K562 (cell line): ENCODE results near the gene HEATR1. TPM values are rescaled to one million over a fixed set of nuclear protein-coding genes. Genes with fewer than 3 reads are reported as not detected.

Experiments used
- ARID4B ChIP-seq: sonication (generic); formaldehyde crosslinking; IDR thresholded peaks from 2 replicates; pipeline ENCODE4 v1.8.0; 2022; ENCODE audit warnings: mild to moderate bottlenecking, missing genetic modification reagents
- CHD4 ChIP-seq: fragments of 200-600 bp; sonication (generic); IDR thresholded peaks from 3 replicates; pipeline ENCODE4 v1.6.1; 2012; ENCODE audit warnings: low read depth, mild to moderate bottlenecking, mixed read lengths, low read length, inconsistent platforms; ENCODE audit not compliant: insufficient read depth, insufficient replicate concordance, poor library complexity, severe bottlenecking
- FIP1L1 ChIP-seq: fragments of 200-400 bp; formaldehyde crosslinking; IDR thresholded peaks from 2 replicates; pipeline ENCODE4 v1.6.1; 2018; ENCODE audit warnings: mild to moderate bottlenecking, low read depth, low read length; ENCODE audit not compliant: poor library complexity, severe bottlenecking
- MEF2A ChIP-seq: IDR thresholded peaks from 2 replicates; pipeline ENCODE4 v1.6.1; 2011; ENCODE audit warnings: low read depth, mild to moderate bottlenecking, low read length, moderate library complexity; ENCODE audit not compliant: control insufficient read depth
- MTA1 ChIP-seq: fragments of 450-650 bp; IDR thresholded peaks from 2 replicates; pipeline ENCODE4 v1.6.1; 2017; ENCODE audit warnings: borderline replicate concordance
- NCOA4 ChIP-seq: fragments of 450-650 bp; IDR thresholded peaks from 2 replicates; pipeline ENCODE4 v1.6.1; 2018; ENCODE audit warnings: mild to moderate bottlenecking; ENCODE audit not compliant: partially characterized antibody
- NR3C1 ChIP-seq: sonication (generic); formaldehyde crosslinking; IDR thresholded peaks from 2 replicates; pipeline ENCODE4 v1.8.1; 2022; ENCODE audit warnings: missing genetic modification reagents
- RBM39 ChIP-seq: fragments of 200-400 bp; formaldehyde crosslinking; optimal IDR thresholded peaks from 2 replicates; pipeline ENCODE3; 2018; ENCODE audit warnings: low read depth, low read length
- SMAD1 ChIP-seq: fragments of 150-350 bp; IDR thresholded peaks from 2 replicates; pipeline ENCODE4 v1.6.1; 2014; ENCODE audit warnings: low read length, low read depth; ENCODE audit not compliant: partially characterized antibody
- SMAD2 ChIP-seq: fragments of 150-350 bp; IDR thresholded peaks from 2 replicates; pipeline ENCODE4 v1.6.1; 2014; ENCODE audit warnings: low read depth, mild to moderate bottlenecking, low read length
- SMC3 ChIP-seq: conservative IDR thresholded peaks from 2 replicates; pipeline ENCODE4 v1.6.1; 2011; ENCODE audit warnings: low read depth, low read length, improper control_type of control experiment; ENCODE audit not compliant: insufficient read depth
- TEAD2 ChIP-seq: fragments of 450-650 bp; IDR thresholded peaks from 2 replicates; pipeline ENCODE4 v1.6.1; 2016; ENCODE audit warnings: missing genetic modification characterization, control low read depth, missing compliant biosample characterization
- U2AF1 ChIP-seq: fragments of 200-400 bp; formaldehyde crosslinking; optimal IDR thresholded peaks from 2 replicates; pipeline ENCODE3; 2017; ENCODE audit warnings: mild to moderate bottlenecking, low read depth, low read length, moderate library complexity
- ZNF184 ChIP-seq: sonication (generic); formaldehyde crosslinking; IDR thresholded peaks from 2 replicates; pipeline ENCODE4 v1.5.0; 2020; ENCODE audit warnings: missing genetic modification reagents
- ZNF639 ChIP-seq, 2 experiments: fragments of 200-800 bp in 1 of 2; sonication (Bioruptor generic) in 1 of 2; sonication (generic) in 1 of 2; formaldehyde crosslinking in 1 of 2; IDR thresholded peaks in 1 of 2; conservative IDR thresholded peaks in 1 of 2; 2 replicates each; pipeline versions ENCODE4 v1.5.0 to v1.6.1; 2016 to 2020; ENCODE audit warnings: missing compliant biosample characterization in 1 of 2, missing genetic modification characterization in 1 of 2, missing genetic modification reagents in 1 of 2
- ZNF668 ChIP-seq: fragments of 250-450 bp; sonication (Bioruptor Pico); IDR thresholded peaks from 2 replicates; pipeline ENCODE4 v1.8.0; 2022; ENCODE audit warnings: mild to moderate bottlenecking, inconsistent platforms
- ZNF778 ChIP-seq: fragments of 450-650 bp; formaldehyde crosslinking; IDR thresholded peaks from 2 replicates; pipeline ENCODE4 v1.4.0; 2020; ENCODE audit warnings: mild to moderate bottlenecking, moderate library complexity
- polyA plus RNA-seq, 8 experiments: library from polyadenylated mRNA; depleted of rRNA in 4 of 8; stranded (reverse) in 5 of 8; unstranded in 3 of 8; fragments of >200 nt; fragmentation: Nextera tagmentation in 2 of 8; fragmentation: Illumina TruSeq in 1 of 8; extraction: Ambion mirVana in 2 of 8; extraction: Trizol in 1 of 8; gene quantifications; 2 replicates each; pipeline versions ENCODE4 v1.2.1 to v1.2.3, GENCODE V29; 2011 to 2014; ENCODE audit warnings: inconsistent platforms in 1 of 8, missing spikeins in 1 of 8
- total RNA-seq, 7 experiments: library from RNA; depleted of rRNA in 6 of 7; stranded (reverse); fragments of >200 nt in 6 of 7; fragmentation: Illumina TruSeq in 2 of 7; extraction: Trizol in 2 of 7; gene quantifications; 2 replicates each; pipeline versions ENCODE4 v1.2.1 to v1.2.3, GENCODE V29; 2011 to 2021; ENCODE audit warnings: low replicate concordance in 1 of 7

The HEATR1 gene
- total and polyA plus RNA-seq, 9 of the 15 experiments (the other 6 are each of a cell fraction or from before 2014, with no cell fraction given), result 28.3 to 108 (median 50.9) TPM

- TF ChIP-seq SMC3 (no peak), RBM39 (no peak), SMAD1 (no peak), MTA1 (peak; percentile 74; the same call in 1 of the 2 replicates), CHD4 (no peak), SMAD2 (no peak), MEF2A (no peak), ZNF668 (no peak), ZNF184 (no peak), ZNF778 (CRISPR knock-in tag) (no peak), ZNF639 (CRISPR knock-in tag; conservative IDR thresholded peaks at IDR 0.05 in 1 of 2, IDR thresholded peaks at IDR 0.05 in 1 of 2) (0 out of 4 replicates have a peak, but pooled peaks of 1 of the 2 experiments have one; percentile 35), TEAD2 (peak; percentile 86), U2AF1 (no peak), FIP1L1 (no peak), ARID4B (CRISPR knock-in tag) (no peak), NCOA4 (no peak), NR3C1 (no peak)
These were observed 71.5 kb downstream of the HEATR1 start (continued) for GRCh38 chr1:236532850-236533249.
